ENCODE results near the gene CNRIP1.
A peak's percentile ranks its signal among the peaks of the same experiment; 100 is the strongest.
"Not testable (repeated sequence)": the region's sequence is repeated elsewhere in the genome, so short reads cannot be mapped to it uniquely, and the experiment has no call there.

CNRIP1 gene, protein sequence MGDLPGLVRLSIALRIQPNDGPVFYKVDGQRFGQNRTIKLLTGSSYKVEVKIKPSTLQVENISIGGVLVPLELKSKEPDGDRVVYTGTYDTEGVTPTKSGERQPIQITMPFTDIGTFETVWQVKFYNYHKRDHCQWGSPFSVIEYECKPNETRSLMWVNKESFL

DNA sequence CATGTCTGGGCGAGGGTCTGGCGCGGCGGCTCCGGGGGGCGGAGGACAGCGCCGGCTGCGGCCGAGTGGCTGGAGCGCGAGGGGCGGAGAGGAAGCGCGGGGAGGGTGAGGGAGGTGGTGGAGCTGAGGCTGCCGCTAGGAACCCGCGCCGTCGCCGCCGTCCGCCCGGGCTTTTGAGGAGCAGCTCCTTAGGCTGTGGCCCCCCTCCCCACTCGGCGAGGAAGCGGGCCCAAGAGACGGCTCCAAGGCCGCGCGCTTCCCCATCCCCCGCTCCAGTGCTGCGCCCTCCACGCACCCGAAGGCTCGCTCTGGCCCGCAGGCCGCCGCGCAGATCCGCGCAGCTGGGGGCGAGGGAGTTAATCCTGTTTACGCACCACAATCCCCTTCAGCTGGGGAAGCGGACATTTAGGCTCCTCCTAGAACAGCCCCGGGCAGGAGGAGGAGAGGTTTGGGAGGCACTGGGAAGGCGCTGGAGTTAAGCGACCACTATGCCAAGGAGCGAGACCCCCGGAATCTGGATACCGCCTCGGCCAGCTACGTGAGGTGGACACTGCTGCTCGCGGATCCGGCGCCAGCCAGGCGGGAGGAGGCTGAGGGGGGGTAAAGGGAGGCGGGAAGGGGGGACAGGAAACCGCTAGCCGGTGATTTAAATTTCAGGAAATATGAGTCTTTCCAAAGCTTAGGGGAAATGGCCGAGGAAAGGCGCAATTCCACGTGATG, at the start of gene CNRIP1:
Gene CNRIP1, minus strand, starts transcription at position 552 of the 720 bp plus-strand sequence. Its CDS starts 549 bp downstream, at position 3.
- DNase-seq: peak; percentile 90

DNA sequence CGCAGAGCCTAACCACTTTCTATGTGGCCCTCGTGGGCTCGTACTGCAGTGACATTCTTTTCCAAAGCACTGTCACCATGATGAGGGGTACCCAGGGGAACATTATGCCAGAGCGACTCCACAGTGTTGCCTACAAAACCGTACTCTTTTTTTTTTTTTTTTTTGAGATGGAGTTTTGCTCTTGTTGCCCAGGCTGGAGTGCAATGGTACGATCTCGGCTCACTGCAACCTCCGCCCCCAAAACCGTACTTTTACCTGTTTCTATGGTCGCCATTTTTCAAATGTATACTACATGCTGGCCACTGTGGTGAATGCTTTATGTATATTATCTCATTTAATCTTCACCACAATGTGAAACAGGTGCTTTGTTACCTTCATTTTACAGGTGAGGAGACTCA, 49.6 kb upstream of the CNRIP1 start:
- DNase-seq: no peak

DNA sequence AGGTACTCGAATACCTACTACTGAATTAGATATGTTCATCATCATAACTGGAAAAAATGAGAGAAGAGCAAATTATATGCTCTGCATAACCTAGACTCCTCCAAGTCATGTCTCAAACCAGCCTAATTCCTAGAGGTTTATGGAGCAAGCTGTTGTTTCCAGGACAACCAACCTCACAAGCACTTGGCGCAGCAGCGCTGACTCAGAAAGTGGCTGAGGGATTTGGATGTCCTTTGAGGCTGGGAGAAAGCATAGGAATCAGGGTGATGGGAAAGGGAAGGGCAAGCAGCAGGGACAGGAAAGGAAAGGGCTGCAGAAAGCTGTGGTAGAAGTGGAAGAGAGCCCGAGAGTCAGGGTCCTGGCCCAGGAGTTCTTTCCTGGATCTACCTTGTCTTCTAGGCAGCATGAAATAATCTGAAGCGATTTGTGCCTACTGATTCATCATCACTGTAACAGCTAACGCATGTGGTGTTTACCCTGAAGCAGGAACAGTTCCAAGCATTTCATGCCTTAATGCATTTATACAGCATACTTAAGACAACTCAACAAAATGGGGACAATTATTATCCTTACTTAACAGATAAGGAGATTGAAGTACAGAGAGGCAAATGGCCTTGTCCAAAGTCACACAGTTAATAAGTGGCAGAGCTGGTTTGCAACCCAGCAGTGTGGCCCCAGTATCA, 49.0 kb upstream of the CNRIP1 start:
- DNase-seq: peak; percentile 49

DNA sequence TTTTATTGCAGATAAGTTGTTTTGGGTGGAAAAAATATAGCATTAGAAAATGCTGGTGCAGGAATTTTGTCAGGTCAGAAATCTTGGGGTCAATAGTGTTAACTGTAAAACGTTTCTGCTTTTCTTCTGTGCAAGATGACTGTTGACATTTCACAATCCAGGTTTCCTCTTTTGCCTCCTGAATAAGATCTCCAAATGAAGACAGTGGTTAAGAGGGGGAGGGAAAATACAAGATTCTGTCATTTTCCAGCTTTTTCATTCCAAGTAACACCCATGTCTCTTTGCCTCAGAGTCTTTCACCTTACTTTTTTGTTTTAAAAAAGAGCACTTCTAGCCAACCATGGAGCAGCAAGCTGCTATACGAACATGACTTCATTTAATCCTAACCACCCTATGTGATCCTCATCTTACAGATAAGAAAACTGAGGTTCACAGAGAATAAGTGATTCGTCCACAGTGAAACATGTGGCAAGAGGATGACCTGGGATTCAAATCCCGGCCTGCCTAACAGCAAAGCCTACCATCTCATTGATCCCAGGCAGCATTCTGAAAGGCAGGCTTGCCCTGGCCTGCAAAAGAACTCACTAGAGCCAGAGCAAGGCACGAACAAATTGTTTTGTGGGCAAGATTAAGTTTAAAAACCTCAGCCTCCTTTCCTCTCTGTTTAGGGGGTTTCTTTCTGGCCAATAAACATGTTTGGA, 48.4 kb upstream of the CNRIP1 start:
- no peak for DNase-seq

DNA sequence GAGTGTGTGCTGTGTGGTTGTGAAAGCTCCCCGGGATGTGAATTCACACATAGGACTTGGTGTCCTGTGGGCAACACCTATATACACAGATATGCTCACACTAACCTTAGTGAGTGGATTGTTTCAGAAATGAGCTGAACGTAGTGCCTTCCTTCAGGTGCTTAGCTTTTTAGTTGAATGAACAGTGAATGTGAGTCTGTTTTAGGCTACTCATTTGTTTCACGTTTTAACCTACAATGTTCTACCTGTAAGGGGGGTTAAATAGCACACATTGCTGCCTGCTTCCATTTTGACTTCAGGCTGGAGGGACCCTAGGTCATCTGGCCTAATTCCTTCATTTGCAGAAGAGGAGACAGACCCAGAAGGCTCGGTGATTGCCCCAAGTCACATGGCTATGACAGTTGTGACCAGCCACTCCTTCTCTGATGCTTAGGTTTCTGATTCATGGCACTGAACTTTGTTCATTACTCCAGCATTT, 46.4 kb upstream of the CNRIP1 start:
- no peak for DNase-seq

DNA sequence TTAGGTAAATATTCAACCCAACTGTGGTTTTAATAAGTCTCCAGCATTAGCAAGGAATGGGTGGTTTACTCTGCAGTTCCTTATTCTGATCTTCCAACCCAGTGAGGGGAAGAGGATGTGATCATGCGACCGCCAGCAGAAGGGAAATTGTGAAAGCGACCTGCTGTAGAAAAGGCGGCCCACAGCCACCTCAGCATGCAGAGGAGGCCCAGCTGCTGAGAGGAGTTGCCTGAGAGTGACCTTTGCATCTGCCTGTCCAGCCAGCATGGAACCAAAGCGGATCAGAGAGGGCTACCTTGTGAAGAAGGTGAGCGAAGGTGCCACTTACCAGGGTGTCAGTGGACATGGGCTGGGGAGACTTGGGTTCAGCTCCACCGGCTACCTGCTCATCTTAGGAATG, 45.3 kb upstream of the CNRIP1 start, which contains the start of gene PLEK:
Gene PLEK, plus strand, starts transcription at position 196 of the 400 bp plus-strand sequence. Its CDS starts 70 bp downstream, at position 266.
- DNase-seq: peak; percentile 42

DNA sequence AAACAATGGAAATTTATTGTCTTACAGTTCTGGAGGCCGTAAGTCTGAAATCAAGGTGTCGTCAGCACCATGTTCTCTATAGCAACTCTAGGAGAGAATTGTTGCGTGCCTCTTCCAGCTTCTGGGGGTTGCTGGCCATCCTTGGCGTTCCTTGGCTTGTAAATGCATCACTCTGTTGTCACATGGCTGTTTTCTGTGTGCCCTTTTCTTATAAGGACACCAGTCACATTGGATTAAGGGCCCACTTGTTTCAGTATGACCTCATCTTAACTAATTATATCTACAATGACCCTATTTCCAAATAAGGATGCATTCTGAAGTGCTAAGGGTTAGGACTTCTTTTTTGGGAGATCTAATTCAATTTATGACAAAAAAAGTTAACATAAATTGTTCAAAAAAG, 44.0 kb upstream of the CNRIP1 start:
- DNase-seq: no peak

DNA sequence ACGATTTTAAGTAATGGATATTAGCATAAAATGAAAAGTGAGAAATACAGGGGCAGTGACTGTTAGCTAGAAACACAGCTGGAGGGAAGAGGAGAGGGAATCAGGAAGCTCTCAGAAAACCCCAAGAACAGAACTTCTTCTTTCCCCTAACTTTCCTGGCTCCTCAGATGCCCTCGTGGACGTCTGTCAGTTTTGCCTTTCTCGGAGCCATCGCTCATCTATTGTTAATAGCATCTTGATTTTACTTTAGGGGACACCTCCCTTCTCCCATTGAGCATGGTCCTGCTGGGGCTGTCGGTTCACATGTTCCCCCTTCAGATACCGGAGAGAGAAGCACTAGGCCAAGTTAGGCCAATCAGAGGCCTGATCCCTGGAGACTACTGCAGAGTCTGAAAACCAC, 43.0 kb upstream of the CNRIP1 start:
- DNase-seq: no peak

DNA sequence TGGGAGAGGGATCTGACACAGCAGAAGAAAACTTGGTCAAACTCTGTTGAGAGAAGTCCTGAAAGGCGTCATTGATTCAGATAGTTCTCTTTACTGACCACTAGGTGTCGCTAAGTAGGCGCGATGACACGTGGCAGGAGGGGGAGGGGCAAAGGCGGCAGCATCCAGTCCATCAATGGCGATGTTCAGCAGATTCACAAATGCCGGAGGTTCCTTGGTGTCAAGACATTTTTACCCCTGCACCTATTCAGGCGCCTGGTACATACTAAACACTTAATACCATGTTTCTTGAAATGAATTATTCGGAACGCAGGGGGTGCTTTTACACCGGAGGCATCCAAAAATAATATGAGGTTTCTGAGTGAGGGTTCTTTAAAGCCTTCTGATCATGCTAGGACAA, 42.3 kb upstream of the CNRIP1 start:
- DNase-seq: peak; percentile 40

DNA sequence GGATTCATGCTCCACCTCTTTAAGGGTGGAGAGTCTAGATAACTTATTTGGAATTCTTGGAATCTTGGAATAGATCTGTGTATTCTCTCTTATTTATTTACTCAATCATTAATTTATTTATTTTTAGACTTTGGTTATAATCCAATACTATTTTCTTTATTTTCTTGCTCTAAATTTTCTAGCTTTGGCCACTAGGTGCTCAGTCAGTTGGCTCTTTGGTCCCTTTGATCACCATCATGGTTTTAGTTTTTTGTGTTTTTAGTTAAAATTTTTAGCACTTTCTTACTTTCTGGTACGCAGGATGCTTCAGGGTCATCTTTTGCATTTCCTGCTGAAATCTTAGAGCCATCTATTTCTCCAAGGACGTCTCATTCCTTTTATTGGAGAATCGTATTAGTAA, 40.1 kb upstream of the CNRIP1 start:
- DNase-seq: no peak

DNA sequence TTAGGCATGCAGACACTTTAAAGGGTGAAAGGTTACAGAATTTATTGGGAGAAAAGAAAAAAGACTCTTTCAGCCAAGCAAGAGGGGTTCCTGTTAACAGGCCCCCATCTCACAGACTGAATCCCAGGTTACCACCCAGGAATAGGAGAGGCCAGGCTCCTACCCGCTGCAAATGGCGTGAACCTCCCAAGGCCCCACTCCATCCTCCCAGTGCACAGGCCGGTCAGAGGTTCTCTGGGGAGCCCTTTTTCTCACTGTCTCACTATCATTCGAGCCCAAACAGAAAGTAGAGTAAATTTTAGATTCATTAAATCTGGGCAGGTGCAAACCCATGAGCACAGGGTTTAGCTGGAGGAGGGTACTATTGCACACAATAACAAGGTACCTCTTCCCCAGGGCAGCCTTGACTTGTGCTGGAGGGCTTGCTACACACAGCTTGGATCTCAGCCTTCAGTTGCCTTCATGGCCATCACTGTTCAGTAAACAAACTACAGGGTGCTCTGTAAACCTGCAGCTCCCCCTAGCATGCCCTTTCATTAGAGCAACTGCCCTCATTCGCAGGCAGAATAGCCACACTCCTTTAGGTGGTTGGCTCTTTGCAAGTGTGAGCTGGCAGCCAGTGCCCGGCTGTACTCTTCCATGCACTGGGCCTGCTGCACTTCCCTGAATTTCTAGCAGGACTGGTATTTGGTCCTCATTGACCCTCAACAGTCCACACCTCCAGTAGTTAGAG, 38.0 kb upstream of the CNRIP1 start:
- no peak for DNase-seq

DNA sequence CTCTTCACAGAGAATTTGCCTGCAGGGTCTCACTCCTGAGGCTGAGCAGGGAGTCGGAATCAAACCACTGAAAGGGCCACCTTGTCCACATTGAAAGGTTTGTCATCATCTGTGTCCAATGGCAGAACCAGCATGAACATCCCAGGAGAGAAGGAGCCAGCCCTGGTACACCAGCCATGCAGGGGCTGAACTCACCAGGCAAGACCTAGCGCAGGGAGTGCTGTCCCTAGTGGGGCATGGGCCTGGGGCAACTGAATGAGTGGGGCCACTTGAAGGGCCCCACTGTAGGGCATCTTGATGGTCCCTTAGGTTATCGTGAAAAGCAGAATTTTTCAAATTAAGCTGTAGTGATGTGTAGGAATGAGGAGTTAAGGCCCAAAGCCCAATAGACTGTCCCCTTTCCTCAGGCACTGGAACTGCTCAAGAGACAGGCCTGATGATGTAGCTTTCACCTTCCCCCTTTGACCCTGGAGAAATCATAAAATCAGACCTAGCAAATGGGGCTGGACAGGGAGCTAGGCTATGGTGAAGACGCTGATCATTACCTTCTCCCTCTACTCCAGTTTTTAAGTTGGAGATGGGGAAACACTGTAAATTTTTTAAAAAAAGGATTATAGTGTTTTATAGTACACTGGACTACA, 37.0 kb upstream of the CNRIP1 start:
- no peak for DNase-seq

DNA sequence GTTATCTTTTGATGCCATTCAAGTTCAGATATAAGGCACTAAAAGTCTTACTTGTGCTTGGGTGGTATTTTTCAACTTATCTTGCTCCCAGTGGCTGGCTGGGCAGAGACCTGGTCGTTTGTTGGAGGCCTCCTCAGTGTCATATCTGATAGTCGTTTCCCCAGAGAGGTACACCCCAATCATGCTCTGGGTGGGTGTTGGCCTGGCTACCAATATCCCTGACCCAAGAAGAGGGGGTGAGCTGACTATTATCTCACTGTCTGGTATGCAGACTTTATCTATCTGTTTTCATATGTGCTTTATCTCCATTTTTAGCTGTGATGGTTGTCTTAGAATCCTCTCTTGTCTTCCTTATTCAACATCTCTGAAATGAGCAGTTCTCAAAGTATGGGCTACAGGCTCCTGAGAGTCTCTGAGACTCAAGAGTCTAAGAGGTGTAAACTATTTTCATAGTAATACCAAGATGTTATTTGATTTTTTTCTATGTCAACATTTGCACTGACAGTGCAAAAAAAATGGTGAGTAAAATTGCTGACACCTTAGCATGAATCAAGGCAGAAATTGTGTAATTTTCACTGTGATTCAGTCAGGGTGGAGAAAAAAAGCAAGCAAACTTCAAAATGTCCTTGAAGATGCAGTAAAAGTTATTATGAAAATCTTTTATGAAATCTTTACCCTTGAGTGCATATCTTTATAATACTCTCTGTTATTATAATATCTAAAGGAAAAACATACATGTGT, 33.1 kb upstream of the CNRIP1 start:
- DNase-seq: no peak

DNA sequence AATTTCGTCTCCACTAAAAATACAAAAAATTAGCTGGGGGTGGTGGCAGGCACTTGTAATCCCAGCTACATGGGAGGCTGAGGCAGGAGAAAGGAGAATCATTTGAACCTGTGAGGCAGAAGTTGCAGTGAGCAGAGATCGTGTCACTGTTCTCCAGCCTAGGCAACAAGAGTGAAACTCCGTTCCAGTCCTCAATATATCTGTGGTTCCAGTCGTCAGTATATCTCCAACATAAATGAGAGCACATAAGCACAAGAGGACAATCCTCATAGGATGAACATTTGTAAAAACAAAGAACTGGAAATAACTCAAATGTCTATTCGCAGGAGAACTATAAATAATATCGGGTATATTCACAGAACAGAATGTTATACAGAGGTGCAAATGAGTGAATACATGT, 32.2 kb upstream of the CNRIP1 start:
- no peak for DNase-seq

DNA sequence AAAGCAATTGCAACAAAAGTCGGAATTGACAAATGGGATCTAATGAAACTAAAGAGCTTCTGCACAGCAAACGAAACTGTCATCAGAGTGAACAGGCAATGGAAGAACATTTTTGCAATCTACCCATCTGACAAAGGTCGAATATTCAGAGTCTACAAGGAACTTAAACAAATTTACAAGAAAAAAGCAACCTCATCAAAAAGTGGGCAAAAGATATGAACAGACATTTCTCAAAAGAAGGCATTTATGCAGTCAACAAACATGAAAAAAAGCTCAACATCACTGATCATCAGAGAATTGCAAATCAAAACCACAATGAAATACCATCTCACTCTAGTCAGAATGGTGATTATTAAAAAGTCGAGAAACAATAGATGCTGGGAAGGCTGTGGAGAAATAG, 29.3 kb upstream of the CNRIP1 start:
- DNase-seq: not testable (repeated sequence)

DNA sequence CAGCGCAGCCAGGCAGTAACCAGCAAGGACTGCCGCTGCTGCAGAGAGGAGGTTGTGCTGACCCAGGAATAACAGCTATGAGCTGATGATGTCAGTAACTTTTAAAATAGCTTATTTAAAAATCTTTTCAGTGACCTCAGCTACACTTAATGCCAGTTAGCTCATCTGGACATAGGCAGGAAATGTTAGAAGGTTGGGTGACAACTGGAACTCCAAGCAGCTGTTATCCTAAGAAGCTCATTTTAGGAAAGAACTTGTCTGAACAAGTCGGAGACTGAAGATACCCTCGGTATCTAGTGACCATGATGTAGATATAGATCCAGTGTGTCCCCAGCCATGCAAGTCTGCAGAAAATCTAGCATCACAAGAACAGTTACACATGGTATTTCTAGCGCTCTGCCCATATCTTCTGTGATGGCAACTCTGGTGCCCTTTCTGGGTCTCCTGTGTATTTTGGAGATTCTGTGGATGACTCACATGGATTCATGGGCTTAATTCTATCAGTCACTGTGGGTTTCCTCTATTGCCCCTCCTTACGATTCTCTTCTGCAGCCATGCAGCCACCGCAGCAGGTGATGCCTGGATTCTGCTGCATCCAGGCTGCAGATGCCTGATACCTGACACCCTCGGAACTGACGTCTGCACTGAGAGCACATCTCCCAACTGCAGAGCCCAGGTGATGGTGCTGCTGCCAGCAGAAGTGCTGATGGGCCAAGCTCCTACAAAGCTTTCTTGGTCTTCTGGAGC, 25.6 kb upstream of the CNRIP1 start:
- DNase-seq: no peak

DNA sequence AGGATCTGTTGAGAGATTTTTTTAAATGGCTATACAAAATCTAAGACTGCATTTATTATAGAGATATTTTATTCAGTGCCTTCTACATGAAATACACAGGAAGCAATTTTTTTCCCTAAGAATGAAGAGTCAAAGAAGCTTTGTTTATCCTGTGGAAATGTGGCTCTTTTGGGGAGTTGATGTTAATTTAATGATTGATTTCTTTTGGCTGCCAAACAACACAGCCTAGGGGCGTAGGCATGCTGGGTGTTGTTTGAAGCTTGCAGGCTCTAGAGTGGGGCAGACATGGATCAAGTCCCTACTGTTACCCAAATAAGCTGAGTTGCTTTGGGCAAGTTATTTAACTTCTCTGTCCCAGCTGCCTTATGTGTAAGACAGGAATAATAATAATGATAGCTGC, 24.3 kb upstream of the CNRIP1 start:
- DNase-seq: no peak

DNA sequence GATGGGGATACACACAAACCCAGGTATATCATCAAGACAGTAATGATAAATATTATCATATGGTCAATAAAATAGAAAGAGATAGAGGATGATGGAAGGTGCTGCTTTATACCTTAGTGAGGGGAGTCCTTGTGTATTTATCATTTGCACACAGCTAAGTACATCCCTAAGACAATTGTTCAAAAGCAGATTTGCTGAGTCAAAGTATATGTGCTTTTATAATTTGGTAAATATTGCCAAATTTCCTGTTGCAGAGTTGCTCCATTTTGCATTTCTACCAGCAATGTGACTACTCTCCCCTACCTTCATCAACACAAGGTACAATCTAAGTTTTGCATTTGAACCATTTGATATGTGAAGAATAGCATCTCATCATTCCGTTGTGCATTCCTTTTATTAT, 22.7 kb upstream of the CNRIP1 start:
- no peak for DNase-seq

DNA sequence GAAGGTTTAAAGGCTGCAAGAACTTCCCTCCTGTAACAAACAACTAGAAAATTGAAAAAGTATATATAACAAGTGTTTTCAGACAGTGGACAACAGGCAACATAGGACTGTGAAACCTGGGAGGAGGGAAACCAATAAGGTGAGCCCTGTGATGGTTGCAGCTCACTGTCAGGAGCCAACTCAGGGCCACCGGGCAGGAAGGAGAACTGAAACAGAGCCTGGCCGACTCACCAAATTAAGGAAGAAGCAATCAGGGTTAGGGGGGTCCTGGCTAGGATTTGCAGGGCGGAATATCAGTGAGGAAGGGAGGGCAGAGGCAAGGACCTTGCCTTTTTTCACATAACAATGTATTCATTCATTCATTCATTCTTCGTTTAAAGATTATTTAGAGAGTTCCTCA, 21.8 kb upstream of the CNRIP1 start:
- no peak for DNase-seq

DNA sequence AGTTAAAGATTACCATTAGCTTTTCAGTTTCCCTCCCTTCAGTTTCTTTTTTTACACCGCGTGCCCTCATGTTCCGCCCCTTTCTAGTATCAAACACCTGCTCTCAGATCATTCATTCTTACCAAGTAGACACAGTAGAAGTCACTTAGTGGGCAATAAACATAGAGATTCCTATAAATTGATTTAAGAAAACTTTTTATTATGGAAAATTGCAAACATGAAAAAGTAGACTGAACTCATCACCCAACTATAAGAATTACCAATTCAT, 21.2 kb upstream of the CNRIP1 start:
- no peak for DNase-seq
